HEK293 (cell line): ENCODE results near the gene ENSA.

ENCODE experiments used
- EGR2 ChIP-seq: fragments of 450-650 bp; formaldehyde crosslinking; IDR thresholded peaks from 2 replicates; pipeline ENCODE4 v1.5.1; 2016; ENCODE audit warnings: low read depth, missing biosample characterization, missing genetic modification characterization
- HOXC10 ChIP-seq: sonication (generic); formaldehyde crosslinking; IDR thresholded peaks from 2 replicates; pipeline ENCODE4 v1.8.1; 2023; ENCODE audit warnings: mild to moderate bottlenecking, missing genetic modification reagents
- KLF1 ChIP-seq: fragments of 450-650 bp; formaldehyde crosslinking; IDR thresholded peaks from 2 replicates; pipeline ENCODE4 v1.5.1; 2016; ENCODE audit warnings: missing biosample characterization, missing genetic modification characterization
- PRDM1 ChIP-seq: fragments of 450-650 bp; formaldehyde crosslinking; IDR thresholded peaks from 2 replicates; pipeline ENCODE4; 2016; ENCODE audit warnings: missing biosample characterization, missing genetic modification characterization
- SALL2 ChIP-seq: fragments of 450-650 bp; formaldehyde crosslinking; IDR thresholded peaks from 2 replicates; pipeline ENCODE4 v1.5.0; 2017; ENCODE audit warnings: missing biosample characterization, mild to moderate bottlenecking, missing genetic modification characterization, borderline replicate concordance
- TCF7L2 ChIP-seq: IDR thresholded peaks from 2 replicates; pipeline ENCODE4 v1.6.1; 2011; ENCODE audit warnings: low read depth, mild to moderate bottlenecking, inconsistent platforms, low read length, moderate library complexity, borderline replicate concordance
- ZBTB48 ChIP-seq: fragments of 450-650 bp; formaldehyde crosslinking; IDR thresholded peaks from 2 replicates; pipeline ENCODE4 v1.5.1; 2016; ENCODE audit warnings: missing biosample characterization, missing genetic modification characterization
- ZFP41 ChIP-seq: fragments of 450-650 bp; formaldehyde crosslinking; IDR thresholded peaks from 2 replicates; pipeline ENCODE4 v1.5.1; 2016; ENCODE audit warnings: missing biosample characterization, missing genetic modification characterization, borderline replicate concordance
- ZNF114 ChIP-seq: fragments of 450-650 bp; formaldehyde crosslinking; IDR thresholded peaks from 2 replicates; pipeline ENCODE4 v1.5.0; 2017; ENCODE audit warnings: missing biosample characterization, missing genetic modification characterization
- ZNF132 ChIP-seq: fragments of 450-650 bp; formaldehyde crosslinking; IDR thresholded peaks from 2 replicates; pipeline ENCODE4 v1.5.1; 2017; ENCODE audit warnings: missing biosample characterization, missing genetic modification characterization, borderline replicate concordance
- ZNF140 ChIP-seq: fragments of 450-650 bp; formaldehyde crosslinking; IDR thresholded peaks from 2 replicates; pipeline ENCODE4 v1.5.1; 2016; ENCODE audit warnings: missing biosample characterization, missing genetic modification characterization
- ZNF266 ChIP-seq: fragments of 450-650 bp; formaldehyde crosslinking; IDR thresholded peaks from 2 replicates; pipeline ENCODE4 v1.5.1; 2016; ENCODE audit warnings: missing biosample characterization, missing genetic modification characterization, low read depth
- ZNF366 ChIP-seq: fragments of 450-650 bp; formaldehyde crosslinking; conservative IDR thresholded peaks from 2 replicates; pipeline ENCODE4 v1.5.1; 2016; ENCODE audit warnings: missing biosample characterization, missing genetic modification characterization
- ZNF404 ChIP-seq: fragments of 450-650 bp; formaldehyde crosslinking; IDR thresholded peaks from 2 replicates; pipeline ENCODE4 v1.5.1; 2017; ENCODE audit warnings: missing biosample characterization, missing genetic modification characterization
- ZNF514 ChIP-seq: fragments of 450-650 bp; formaldehyde crosslinking; IDR thresholded peaks from 2 replicates; pipeline ENCODE4 v1.5.1; 2016; ENCODE audit warnings: missing biosample characterization, missing genetic modification characterization
- ZNF555 ChIP-seq: fragments of 450-650 bp; formaldehyde crosslinking; conservative IDR thresholded peaks from 2 replicates; pipeline ENCODE4 v1.5.1; 2017; ENCODE audit warnings: missing biosample characterization, mild to moderate bottlenecking, missing genetic modification characterization, inconsistent platforms
- ZNF624 ChIP-seq: fragments of 450-650 bp; formaldehyde crosslinking; IDR thresholded peaks from 2 replicates; pipeline ENCODE4 v1.5.1; 2017; ENCODE audit warnings: missing biosample characterization, missing genetic modification characterization
- ZNF629 ChIP-seq: fragments of 450-650 bp; formaldehyde crosslinking; IDR thresholded peaks from 2 replicates; pipeline ENCODE4 v1.5.1; 2017; ENCODE audit warnings: missing biosample characterization, missing genetic modification characterization
- ZNF670 ChIP-seq: fragments of 450-650 bp; formaldehyde crosslinking; IDR thresholded peaks from 2 replicates; pipeline ENCODE4 v1.5.1; 2016; ENCODE audit warnings: missing biosample characterization, missing genetic modification characterization, low read depth
- ZNF747 ChIP-seq: fragments of 450-650 bp; formaldehyde crosslinking; IDR thresholded peaks from 2 replicates; pipeline ENCODE4 v1.5.1; 2016; ENCODE audit warnings: missing biosample characterization, missing genetic modification characterization
- ZNF792 ChIP-seq: fragments of 450-650 bp; formaldehyde crosslinking; IDR thresholded peaks from 2 replicates; pipeline ENCODE4 v1.5.1; 2016; ENCODE audit warnings: missing biosample characterization, missing genetic modification characterization
- ZNF837 ChIP-seq: fragments of 450-650 bp; formaldehyde crosslinking; IDR thresholded peaks from 2 replicates; pipeline ENCODE4 v1.5.1; 2016; ENCODE audit warnings: missing biosample characterization, missing genetic modification characterization
- ZNF843 ChIP-seq: fragments of 450-650 bp; formaldehyde crosslinking; IDR thresholded peaks from 2 replicates; pipeline ENCODE4 v1.5.1; 2016; ENCODE audit warnings: missing biosample characterization, missing genetic modification characterization
- TF ChIP-seq, protein P1 (sequence below): fragments of 450-650 bp; formaldehyde crosslinking; IDR thresholded peaks from 2 replicates; pipeline ENCODE4 v1.5.1; 2017; ENCODE audit warnings: missing biosample characterization, missing genetic modification characterization
- TF ChIP-seq, protein P2 (sequence below): fragments of 450-650 bp; formaldehyde crosslinking; IDR thresholded peaks from 2 replicates; pipeline ENCODE4 v1.5.1; 2016; ENCODE audit warnings: missing biosample characterization, missing genetic modification characterization
- TF ChIP-seq, protein P3 (sequence below): fragments of 450-650 bp; formaldehyde crosslinking; IDR thresholded peaks from 2 replicates; pipeline ENCODE4 v1.5.1; 2016; ENCODE audit warnings: missing biosample characterization, missing genetic modification characterization
- TF ChIP-seq, protein P4 (sequence below): fragments of 450-650 bp; IDR thresholded peaks from 2 replicates; pipeline ENCODE4 v1.5.1; 2018; ENCODE audit warnings: missing biosample characterization, missing genetic modification characterization
- TF ChIP-seq, protein P5 (sequence below): fragments of 450-650 bp; formaldehyde crosslinking; IDR thresholded peaks from 2 replicates; pipeline ENCODE4 v1.5.1; 2016; ENCODE audit warnings: missing biosample characterization, missing genetic modification characterization
- TF ChIP-seq, protein P6 (sequence below): fragments of 450-650 bp; formaldehyde crosslinking; IDR thresholded peaks from 2 replicates; pipeline ENCODE4 v1.5.1; 2016; ENCODE audit warnings: missing biosample characterization, missing genetic modification characterization, borderline replicate concordance

Gene ENSA

DNA sequence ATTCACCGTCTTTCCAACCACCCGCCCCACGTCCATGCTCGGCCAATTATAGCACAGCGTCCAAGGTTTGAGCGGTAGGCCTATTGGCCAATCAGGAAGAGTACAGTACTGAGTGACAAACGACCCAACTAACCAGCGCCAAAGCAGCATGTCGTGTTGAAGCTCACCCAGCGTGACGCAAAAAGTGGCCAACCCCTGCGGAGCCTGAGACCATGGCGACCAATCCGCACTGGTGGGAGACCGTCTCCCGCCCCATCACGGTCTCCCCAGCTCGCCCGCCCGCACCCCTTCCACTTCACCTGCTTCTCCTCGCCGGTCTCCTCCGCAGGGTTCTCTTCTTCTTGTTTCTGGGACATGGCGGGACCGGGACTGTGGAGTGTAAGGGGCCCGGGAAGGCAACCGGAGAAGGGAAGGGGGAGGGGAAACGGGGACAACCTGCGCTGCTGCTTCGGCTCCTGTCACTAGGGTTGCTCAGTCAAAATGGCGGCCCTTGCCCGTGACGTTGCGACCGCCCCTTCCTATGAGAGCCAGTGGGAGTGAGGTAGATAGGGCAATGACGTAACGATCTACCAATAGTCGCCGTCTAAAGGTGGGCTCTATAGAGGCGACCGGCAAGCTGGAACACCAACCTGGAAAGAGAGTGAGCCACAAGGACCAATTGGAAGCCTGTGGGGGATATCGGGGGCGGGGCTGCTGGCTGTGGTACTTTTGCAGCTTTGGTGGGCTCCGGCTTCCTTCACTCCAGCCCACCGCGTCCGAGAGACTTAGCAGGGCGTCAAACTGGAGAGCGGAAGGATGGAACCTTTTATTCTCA lies at the start of gene ENSA (continued):
- TF ChIP-seq ZNF114 (tag by site-specific recombination), result no peak
- TF ChIP-seq ZNF514, result no peak
- TF ChIP-seq KLF1 (tag by site-specific recombination), result no peak; the same call in 1 of the 2 replicates
- TF ChIP-seq ZNF747 (tag by site-specific recombination), result no peak
- no peak for TF ChIP-seq ZNF792
- TF ChIP-seq EGR2 (tag by site-specific recombination), result no peak
- TF ChIP-seq, protein P1, sequence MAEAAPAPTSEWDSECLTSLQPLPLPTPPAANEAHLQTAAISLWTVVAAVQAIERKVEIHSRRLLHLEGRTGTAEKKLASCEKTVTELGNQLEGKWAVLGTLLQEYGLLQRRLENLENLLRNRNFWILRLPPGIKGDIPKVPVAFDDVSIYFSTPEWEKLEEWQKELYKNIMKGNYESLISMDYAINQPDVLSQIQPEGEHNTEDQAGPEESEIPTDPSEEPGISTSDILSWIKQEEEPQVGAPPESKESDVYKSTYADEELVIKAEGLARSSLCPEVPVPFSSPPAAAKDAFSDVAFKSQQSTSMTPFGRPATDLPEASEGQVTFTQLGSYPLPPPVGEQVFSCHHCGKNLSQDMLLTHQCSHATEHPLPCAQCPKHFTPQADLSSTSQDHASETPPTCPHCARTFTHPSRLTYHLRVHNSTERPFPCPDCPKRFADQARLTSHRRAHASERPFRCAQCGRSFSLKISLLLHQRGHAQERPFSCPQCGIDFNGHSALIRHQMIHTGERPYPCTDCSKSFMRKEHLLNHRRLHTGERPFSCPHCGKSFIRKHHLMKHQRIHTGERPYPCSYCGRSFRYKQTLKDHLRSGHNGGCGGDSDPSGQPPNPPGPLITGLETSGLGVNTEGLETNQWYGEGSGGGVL (tag by site-specific recombination), result no peak
- TF ChIP-seq HOXC10 (CRISPR knock-in tag), result no peak
- no peak for TF ChIP-seq ZNF132 (tag by site-specific recombination)
- no peak for TF ChIP-seq ZNF624 (tag by site-specific recombination)
- no peak for TF ChIP-seq TCF7L2
- peak; percentile 52 for TF ChIP-seq ZBTB48 (tag by site-specific recombination)
- TF ChIP-seq ZNF629, result peak; percentile 100
- peak; percentile 75 for TF ChIP-seq ZNF366 (tag by site-specific recombination)
- TF ChIP-seq, protein P2, sequence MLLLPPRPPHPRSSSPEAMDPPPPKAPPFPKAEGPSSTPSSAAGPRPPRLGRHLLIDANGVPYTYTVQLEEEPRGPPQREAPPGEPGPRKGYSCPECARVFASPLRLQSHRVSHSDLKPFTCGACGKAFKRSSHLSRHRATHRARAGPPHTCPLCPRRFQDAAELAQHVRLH (tag by site-specific recombination), result peak; percentile 99
- TF ChIP-seq, protein P3, sequence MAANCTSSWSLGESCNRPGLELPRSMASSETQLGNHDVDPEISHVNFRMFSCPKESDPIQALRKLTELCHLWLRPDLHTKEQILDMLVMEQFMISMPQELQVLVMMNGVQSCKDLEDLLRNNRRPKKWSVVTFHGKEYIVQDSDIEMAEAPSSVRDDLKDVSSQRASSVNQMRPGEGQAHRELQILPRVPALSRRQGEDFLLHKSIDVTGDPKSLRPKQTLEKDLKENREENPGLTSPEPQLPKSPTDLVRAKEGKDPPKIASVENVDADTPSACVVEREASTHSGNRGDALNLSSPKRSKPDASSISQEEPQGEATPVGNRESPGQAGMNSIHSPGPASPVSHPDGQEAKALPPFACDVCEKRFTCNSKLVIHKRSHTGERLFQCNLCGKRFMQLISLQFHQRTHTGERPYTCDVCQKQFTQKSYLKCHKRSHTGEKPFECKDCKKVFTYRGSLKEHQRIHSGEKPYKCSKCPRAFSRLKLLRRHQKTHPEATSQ (tag by site-specific recombination), result no peak
- TF ChIP-seq, protein P4, sequence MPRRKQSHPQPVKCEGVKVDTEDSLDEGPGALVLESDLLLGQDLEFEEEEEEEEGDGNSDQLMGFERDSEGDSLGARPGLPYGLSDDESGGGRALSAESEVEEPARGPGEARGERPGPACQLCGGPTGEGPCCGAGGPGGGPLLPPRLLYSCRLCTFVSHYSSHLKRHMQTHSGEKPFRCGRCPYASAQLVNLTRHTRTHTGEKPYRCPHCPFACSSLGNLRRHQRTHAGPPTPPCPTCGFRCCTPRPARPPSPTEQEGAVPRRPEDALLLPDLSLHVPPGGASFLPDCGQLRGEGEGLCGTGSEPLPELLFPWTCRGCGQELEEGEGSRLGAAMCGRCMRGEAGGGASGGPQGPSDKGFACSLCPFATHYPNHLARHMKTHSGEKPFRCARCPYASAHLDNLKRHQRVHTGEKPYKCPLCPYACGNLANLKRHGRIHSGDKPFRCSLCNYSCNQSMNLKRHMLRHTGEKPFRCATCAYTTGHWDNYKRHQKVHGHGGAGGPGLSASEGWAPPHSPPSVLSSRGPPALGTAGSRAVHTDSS, result no peak
- no peak for TF ChIP-seq ZFP41 (tag by site-specific recombination)
- TF ChIP-seq, protein P5, sequence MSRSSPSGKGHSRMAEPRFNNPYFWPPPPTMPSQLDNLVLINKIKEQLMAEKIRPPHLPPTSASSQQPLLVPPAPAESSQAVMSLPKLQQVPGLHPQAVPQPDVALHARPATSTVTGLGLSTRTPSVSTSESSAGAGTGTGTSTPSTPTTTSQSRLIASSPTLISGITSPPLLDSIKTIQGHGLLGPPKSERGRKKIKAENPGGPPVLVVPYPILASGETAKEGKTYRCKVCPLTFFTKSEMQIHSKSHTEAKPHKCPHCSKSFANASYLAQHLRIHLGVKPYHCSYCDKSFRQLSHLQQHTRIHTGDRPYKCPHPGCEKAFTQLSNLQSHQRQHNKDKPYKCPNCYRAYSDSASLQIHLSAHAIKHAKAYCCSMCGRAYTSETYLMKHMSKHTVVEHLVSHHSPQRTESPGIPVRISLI (tag by site-specific recombination), result no peak
- no peak for TF ChIP-seq SALL2 (tag by site-specific recombination)
- TF ChIP-seq ZNF555 (tag by site-specific recombination), result no peak
- no peak for TF ChIP-seq ZNF843 (tag by site-specific recombination)
- no peak for TF ChIP-seq ZNF837 (tag by site-specific recombination)
- no peak for TF ChIP-seq ZNF140
- no peak for TF ChIP-seq ZNF404 (tag by site-specific recombination)
- TF ChIP-seq, protein P6, sequence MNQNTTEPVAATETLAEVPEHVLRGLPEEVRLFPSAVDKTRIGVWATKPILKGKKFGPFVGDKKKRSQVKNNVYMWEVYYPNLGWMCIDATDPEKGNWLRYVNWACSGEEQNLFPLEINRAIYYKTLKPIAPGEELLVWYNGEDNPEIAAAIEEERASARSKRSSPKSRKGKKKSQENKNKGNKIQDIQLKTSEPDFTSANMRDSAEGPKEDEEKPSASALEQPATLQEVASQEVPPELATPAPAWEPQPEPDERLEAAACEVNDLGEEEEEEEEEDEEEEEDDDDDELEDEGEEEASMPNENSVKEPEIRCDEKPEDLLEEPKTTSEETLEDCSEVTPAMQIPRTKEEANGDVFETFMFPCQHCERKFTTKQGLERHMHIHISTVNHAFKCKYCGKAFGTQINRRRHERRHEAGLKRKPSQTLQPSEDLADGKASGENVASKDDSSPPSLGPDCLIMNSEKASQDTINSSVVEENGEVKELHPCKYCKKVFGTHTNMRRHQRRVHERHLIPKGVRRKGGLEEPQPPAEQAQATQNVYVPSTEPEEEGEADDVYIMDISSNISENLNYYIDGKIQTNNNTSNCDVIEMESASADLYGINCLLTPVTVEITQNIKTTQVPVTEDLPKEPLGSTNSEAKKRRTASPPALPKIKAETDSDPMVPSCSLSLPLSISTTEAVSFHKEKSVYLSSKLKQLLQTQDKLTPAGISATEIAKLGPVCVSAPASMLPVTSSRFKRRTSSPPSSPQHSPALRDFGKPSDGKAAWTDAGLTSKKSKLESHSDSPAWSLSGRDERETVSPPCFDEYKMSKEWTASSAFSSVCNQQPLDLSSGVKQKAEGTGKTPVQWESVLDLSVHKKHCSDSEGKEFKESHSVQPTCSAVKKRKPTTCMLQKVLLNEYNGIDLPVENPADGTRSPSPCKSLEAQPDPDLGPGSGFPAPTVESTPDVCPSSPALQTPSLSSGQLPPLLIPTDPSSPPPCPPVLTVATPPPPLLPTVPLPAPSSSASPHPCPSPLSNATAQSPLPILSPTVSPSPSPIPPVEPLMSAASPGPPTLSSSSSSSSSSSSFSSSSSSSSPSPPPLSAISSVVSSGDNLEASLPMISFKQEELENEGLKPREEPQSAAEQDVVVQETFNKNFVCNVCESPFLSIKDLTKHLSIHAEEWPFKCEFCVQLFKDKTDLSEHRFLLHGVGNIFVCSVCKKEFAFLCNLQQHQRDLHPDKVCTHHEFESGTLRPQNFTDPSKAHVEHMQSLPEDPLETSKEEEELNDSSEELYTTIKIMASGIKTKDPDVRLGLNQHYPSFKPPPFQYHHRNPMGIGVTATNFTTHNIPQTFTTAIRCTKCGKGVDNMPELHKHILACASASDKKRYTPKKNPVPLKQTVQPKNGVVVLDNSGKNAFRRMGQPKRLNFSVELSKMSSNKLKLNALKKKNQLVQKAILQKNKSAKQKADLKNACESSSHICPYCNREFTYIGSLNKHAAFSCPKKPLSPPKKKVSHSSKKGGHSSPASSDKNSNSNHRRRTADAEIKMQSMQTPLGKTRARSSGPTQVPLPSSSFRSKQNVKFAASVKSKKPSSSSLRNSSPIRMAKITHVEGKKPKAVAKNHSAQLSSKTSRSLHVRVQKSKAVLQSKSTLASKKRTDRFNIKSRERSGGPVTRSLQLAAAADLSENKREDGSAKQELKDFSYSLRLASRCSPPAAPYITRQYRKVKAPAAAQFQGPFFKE (tag by site-specific recombination), result no peak
- TF ChIP-seq ZNF670 (tag by site-specific recombination), result no peak
- no peak for TF ChIP-seq PRDM1 (tag by site-specific recombination)
- no peak for TF ChIP-seq ZNF266 (tag by site-specific recombination)
